Measurements from ENCODE around the gene HTR4. TPM values are rescaled to one million over a fixed set of nuclear protein-coding genes. Genes with fewer than 3 reads are reported as not detected.
A peak's percentile ranks its signal among the peaks of the same experiment; 100 is the strongest.

HTR4 gene
- total RNA-seq, 1 experiment from 2014 or later, result not detected

DNA sequence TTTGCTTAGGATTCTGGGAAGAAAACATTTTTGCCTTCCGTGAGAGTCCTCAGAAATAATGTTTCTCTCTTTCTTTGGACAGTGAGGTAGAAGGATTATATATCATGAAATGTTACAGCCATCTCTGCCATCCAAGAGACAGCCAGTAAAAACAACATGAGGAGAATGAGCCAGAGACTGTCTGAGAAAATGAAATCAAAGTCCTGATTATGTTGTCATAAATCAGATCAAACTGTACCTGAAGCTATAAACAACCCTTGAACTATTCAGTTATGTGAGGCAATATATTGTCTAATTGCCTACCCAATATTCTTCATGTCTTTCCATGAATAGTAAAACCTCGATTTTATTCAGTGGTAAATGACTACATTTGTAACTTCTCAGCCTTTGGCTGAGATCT, 9.2 kb upstream of the HTR4 start:
- no peak for DNase-seq (ENCODE audit: low spot score)

GRCh38 chr5:148660346-148660660, 6.0 kb upstream of the HTR4 start:
- DNase-seq (ENCODE audit: low spot score), result no peak

DNA sequence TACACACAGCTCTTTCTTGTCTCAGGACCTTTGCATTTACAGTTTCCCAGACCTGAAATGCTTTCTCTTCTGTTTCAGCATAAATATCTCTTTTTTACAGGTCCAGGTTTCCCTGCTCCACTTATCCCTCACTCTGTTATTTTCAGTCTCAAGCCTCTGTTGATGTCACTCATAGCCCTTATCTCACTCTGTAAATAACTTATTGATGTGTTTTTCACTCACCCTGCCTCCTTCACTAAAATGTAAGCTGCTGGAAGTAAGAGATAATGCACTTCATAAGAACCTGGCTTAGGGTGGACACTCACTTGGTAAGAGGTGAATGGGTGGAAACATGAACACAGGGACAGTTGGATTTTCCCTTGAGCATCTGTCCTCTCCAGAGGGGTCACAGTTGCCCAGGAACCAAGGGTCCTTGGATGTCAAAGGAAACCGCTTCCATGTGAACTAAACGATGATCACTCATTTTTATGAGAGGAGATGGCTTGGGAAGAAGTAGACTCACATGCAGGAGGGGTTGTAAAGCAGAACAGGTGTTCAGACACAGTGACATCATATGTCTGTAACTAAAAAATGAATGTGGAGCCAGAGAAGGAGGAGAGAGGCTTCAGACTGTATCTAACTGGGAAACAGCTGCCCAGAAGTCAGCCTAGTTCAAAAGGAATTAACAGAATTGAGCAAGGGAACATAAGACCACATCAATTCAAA, 5.5 kb upstream of the HTR4 start:
- no peak for DNase-seq (ENCODE audit: low spot score)

DNA sequence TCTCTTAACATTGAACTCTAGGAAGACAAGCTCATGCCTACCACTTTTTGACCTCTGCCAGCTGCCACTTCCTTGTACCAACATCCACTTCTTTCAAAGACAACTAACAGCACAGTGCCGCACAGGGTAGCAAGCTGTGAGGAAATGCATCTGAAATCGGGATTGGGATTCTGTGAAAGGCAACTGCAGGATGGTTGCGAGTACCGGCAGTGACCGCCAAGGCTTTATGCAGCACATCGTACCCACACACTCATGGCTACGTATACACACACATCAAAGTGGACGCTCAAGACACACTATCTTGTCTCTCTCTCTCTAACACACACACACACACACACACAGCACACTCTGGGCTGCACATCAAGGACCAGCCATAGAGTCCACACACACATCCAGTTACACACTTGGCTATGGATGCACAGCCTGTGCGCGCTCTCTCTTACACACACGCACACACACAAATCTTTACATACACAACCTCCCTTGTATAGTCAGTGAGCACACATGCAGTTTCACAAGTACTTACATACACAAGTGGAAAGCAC, 964 bp downstream of the HTR4 start:
- no peak for DNase-seq (ENCODE audit: low spot score)

DNA sequence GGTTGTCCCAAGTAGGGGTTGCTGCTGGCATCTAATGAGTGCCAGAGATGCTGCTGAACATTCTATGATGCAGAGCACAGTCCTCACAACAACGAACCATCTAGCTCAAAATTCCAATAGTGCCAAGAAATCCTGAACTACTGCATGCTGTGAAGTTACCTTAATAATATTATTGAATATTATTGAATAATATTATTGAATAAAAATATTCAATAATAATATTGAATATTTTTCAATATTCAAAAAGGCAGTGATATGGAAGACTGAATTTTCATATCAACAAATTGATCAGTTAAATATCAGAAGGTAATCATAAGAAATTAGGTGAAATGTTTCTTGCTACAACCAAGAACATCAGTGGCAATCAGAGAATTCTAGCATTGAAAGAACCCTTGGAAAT, 2.8 kb downstream of the HTR4 start:
- no peak for DNase-seq (ENCODE audit: low spot score)

DNA sequence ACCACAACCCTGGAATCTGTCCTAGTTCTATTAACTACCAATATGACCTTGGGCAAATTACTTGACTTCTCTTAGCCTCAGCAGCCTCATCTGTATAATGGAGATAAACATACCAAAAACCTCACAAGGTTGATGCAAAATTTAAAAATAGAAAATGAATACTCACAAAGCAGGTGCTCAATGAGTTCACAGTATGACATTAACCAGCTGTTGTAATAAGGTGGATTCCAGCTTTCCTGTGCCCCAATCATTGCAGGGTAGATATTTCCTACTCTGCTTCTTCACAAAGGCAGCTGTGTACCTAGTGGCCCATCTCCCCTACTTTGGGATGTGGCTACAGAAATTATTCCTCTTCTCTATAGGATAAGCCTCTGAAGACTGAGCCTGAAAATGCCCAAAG, 8.8 kb downstream of the HTR4 start:
- DNase-seq (ENCODE audit: low spot score), result no peak

DNA sequence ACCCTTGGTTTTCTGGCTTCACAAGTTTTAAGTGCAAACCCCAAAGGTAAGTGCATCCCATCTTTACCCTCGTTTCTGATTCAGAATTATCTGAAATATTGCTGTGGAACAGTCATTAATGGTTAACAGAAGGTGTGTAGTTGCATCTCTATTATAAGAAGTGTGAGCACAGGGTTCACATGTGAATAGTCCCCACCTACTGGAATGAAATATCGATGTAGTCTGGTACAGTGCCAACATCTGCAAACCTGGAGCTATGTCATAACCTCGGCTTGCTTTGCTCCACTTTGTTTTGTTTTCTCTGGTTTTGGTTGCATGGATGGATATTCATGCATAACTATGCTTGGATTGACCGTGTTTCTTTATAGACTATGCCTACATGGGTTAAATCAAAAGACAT, 12.6 kb downstream of the HTR4 start:
- no peak for DNase-seq (ENCODE audit: low spot score)

- no peak for DNase-seq (ENCODE audit: low spot score)
These were observed 13.9 kb downstream of the HTR4 start for GRCh38 chr5:148640471-148640870.

GRCh38 chr5:148639081-148639480, 15.2 kb downstream of the HTR4 start:
- DNase-seq (ENCODE audit: low spot score), result no peak

- no peak for DNase-seq (ENCODE audit: low spot score)
These were observed 18.0 kb downstream of the HTR4 start for GRCh38 chr5:148636353-148636752.

DNA sequence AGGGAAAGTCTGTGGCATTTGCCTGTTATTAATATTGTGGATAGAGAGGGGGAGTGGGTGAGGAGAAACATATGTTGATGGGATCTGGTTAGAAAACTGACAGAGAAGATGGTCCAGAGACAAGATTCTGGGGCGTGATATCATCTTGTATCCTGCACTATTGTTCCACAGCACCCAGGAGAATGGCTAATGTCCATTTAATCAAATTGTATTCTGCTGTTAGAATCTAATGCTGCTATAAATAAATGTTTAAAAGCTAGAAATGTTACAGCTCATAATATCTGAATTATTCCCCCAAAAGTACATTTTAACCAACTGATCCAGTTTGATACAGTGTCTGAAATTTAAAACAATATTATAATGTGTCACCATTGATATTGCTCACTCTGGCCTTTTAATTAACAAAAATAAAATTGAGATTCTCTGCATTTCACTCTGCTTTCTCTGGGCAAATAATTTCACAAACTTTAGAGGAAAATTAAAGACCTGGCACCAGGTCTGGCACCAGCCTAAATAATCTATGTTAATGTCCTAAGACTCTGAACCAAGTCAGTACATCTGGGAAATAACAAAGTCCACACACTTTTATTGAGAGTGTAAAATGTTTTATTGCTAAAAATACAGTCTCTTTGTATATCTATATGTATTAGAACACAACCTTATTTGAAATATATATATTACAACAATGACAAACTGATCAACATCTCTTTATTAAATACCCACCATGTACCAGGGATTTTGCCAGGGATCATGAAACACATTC, 18.8 kb downstream of the HTR4 start:
- no peak for DNase-seq (ENCODE audit: low spot score)

DNA sequence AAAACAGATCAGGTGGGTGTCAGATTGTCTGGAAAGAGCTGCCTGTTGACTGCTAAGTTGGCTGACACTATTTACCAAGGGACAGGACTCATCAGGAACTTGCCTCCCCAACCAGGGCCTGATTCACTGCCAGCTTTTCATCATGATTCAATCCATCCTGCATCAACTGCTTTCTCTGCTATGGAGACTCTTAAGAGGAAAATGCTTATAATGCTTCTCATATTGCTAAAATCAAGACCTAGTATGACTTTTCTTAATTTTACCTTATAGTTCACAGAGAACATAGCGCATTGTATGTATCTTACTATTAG, 21.3 kb downstream of the HTR4 start:
- no peak for DNase-seq (ENCODE audit: low spot score)

DNA sequence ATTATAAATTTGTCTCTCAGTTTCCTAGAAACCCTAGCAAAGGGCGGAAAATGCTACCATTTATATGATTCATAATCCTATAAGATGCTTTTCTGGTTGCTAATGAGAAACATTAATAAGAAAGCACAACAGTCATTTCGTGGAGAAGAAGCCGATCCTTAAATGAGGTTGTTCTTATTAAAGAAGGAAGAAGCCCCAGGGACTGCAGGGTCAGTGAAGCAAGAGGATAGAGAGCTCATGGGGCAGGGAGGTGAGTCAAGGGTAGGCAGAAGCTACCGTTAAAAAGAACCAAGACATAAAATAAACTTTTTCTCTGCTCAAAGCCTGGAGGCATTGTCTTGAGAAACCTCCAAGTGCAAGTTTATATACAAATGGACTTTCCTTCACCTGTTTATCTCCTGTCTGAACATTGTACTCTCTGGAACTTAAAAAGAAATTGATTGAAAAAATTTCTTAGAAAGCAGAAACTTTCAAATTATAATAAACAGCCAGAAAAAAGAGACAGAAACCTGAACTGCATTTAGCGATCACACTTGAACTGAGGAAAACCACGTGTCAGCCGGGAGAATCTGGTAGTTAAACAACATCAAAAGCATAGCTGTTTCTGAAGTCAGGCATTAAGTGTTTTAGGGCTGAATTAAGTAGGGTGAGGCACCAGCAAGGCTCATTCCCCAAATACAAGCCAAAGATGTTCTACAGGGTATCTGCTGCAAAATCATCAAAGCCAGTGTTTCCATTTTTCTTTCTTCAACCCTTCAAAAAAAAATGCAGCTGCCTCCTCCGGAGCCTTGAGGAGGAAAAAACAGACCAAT, 21.9 kb downstream of the HTR4 start:
- no peak for DNase-seq (ENCODE audit: low spot score)

- DNase-seq (ENCODE audit: low spot score), result no peak
These were observed 27.3 kb downstream of the HTR4 start for GRCh38 chr5:148626986-148627385.

DNA sequence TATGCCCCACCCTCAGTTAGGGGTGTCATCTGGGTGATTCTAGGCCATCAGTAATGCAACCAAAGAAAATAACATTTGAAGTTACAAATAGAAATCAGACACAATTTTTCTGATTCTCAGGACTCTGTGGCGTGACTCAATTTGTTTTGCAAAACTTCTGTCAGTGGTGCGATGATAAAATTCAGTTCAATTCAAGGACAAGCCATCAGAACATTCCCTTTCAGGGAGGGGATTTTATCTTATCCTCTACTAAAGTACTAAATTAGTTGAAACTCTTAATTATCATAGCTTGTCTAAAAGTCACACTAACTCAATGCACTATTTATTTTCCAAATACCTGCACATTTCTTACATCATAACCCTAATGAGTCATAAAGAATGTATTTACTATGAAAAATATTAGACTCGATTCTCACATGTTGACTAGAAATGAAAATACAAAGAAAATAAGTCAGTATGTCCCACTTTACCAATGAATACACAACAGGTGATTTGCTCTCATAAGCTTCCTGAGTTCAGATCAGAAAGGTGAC, 28.2 kb downstream of the HTR4 start:
- DNase-seq (ENCODE audit: low spot score), result no peak

DNA sequence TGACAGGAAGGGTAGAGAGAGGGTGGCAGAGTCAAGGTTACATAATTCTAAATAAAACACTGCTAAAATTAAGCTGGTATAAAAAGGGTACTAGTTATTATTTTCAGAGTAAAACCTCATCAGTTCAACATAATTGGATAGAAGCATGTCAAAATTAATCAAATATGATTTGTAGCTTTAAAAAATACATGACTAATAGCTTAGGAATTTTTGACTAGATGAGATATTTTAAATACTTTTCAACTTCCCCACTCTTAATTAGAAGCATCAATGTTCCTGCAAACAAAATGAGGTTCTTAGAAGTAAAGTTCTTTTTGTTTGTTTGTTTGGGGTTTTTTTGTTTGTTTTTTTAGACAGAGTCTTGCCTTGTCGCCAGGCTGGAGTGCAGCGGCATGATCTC, 29.1 kb downstream of the HTR4 start:
- no peak for DNase-seq (ENCODE audit: low spot score)

DNA sequence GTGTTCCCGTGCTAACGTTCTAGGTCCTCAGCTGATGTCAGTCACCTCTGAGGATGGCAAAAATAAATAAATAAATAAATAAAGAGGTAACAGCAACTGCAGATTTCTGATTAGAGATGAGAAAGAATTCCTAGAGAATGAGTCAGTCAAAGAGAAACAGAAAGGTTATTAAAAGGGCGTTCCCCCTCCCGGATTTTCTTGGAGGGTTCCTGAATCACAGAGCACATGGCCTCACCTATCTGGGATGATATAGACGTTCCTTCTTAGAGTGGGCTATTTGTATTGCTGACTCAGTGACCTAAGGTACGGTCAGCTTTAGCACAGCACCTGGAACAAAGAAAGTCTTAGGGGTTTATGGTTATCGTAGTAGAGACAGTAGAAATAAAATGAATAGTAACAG, 30.6 kb downstream of the HTR4 start:
- DNase-seq (ENCODE audit: low spot score), result peak; percentile 84

DNA sequence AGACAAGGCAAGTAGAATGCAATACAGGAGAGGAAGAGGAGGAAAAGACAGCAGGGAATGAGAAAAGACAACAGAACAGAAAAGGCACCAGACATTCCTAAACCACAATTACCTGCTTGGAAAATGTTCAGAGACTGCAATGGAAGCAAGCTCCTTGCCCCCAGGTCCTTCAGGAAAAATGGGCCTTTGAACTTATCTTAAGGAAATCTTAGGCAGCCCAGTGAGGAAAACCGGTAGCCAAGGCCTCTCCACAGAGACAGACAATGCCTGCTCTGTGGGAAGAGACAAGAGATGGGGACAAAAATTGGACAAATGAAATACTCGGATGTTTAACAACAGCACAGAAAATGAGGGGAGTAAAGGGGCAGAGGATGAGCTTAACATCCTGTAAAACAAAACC, 31.2 kb downstream of the HTR4 start:
- no peak for DNase-seq (ENCODE audit: low spot score)

DNA sequence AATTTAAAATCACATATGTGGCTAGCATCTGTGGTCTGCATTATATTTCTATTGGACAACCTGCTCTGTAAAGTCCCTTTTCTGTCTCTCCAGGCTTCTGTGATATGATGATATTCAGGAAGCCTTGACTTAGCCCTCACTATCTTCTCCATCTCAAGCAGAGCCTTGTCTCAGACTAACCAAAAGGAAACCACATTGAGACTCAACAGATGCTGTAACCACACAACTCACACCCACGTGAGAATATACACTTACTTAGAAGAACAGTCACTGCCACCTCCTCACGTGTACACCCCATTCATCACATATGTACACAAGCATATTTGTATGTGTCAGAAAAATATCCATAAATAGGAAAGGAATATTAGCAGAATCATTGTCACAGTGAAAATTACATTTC, 33.6 kb downstream of the HTR4 start:
- DNase-seq (ENCODE audit: low spot score), result no peak

DNA sequence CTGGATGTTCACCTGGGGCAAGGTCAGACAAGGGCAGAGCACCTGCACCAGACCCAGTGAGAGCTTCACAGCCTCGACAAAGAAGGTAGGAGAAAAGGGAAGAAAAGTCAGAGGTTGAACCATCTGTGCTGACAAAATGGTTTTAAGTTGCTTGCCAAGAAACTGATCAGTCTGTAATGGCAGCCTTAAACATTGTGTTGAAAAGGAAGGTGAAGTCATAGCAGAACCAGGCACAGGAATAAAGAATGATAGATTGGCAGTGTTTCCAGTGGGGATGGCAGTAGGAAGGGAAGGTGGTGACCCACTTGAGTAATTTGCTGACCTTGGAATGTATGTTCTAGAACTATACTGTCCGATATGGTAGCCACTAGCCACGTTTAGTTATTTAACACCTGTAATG, 34.2 kb downstream of the HTR4 start:
- no peak for DNase-seq (ENCODE audit: low spot score)

DNA sequence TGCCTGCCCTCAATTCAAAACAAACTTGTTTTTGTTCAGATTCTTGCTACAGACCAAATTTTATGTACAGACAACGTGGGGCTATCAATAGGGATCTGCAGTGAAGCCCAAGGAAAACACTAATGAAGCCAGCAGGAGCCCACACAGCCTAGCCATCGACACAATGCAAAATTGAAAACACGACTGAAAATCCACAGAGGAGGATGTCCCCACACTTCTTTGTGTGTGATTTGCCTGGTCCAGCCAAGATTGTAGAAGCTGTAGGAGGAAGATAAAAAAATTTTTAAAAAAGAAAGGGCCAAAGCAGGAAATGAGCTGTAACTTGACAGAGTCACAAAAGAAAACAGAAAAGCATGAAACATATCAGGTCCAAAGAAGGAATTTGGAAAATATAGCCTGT, 34.8 kb downstream of the HTR4 start:
- no peak for DNase-seq (ENCODE audit: low spot score)

DNA sequence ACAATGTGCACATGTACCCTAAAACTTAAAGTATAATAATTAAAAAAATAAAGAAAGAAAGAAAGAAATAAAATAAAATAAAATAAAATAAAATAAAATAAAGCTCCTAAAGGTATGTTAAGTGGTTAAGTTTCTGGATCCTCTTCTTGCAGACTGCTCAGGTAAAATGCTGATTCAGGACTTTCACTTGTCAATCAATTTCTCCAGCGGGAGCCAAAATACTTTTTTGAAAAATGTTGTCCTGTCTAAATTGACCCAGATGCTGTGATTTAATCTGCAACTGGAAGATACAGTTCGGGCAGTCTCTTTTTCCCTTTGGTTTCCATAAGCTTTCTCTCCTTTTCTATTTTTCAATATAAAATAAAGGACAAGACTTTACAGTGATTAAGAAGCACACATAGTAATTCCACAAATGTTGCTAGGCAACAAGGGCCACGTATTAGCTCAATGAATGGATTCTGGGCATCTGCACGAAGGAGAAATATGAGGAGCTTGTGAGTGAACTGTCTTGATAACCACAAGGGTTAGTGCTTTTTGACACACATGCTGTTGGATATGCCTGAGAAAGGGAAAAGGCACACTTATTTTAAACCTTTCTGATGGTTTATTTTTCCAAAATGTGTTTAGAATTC, 38.6 kb downstream of the HTR4 start:
- no peak for DNase-seq (ENCODE audit: low spot score)

Measured in A172 (cell line).